ENCODE measurements around the gene NEDD4L. TPM values are rescaled to one million over a fixed set of nuclear protein-coding genes. Genes with fewer than 3 reads are reported as not detected.
"Not testable (repeated sequence)": the region's sequence is repeated elsewhere in the genome, so short reads cannot be mapped to it uniquely, and the experiment has no call there.

NEDD4L gene
- total and polyA plus RNA-seq, 8 donors = 45.0 to 113 (median 66.4) TPM

GRCh38 chr18:58431215-58431614, 387.2 kb downstream of the NEDD4L start:
- no peaks in the 10 kb centered on the region for H3K4me1 ChIP-seq
- WGBS, 2 donors = 73 to 75% methylated on average over 5 of the region's 5 CpGs
- TF ChIP-seq CTCF (IDR thresholded peaks at IDR 0.05) = no peak
- no peak for ATAC-seq
- no peaks in the 10 kb centered on the region for H3K27me3 ChIP-seq
- no peak for FAIRE-seq
- no peaks in the 10 kb centered on the region for H3K36me3 ChIP-seq
- H3K4me3 ChIP-seq = no peak overlapping the region
- no peak overlapping the region for H3K27ac ChIP-seq
- intact Hi-C loops (cut with DNase I) = no loop called here
- no peak for DNase-seq
- H3K9me3 ChIP-seq = no peaks in the 10 kb centered on the region

- ATAC-seq (no peak), DNase-seq (no peak), FAIRE-seq (no peak)
- H3K4me3 ChIP-seq = no peak overlapping the region
- no peaks in the 10 kb centered on the region for H3K36me3 ChIP-seq
- no peak for TF ChIP-seq CTCF (IDR thresholded peaks at IDR 0.05)
- no peaks in the 10 kb centered on the region for H3K4me1 ChIP-seq
- H3K27me3 ChIP-seq = no peaks in the 10 kb centered on the region
- H3K27ac ChIP-seq = no peak overlapping the region
- 65 to 72% methylated on average over 9 of the region's 9 CpGs for WGBS, 2 donors
- intact Hi-C loops (cut with DNase I) = no loop called here
- H3K9me3 ChIP-seq = no peaks in the 10 kb centered on the region
Observed at GRCh38 chr18:58432050-58432727, 388.2 kb downstream of the NEDD4L start.

- H3K27me3 ChIP-seq; ATAC-seq; H3K9me3 ChIP-seq; intact Hi-C loops (cut with DNase I); H3K27ac ChIP-seq; H3K4me1 ChIP-seq; DNase-seq; H3K36me3 ChIP-seq; FAIRE-seq; H3K4me3 ChIP-seq: not testable (repeated sequence)
- 75 to 85% methylated on average over 7 of the region's 7 CpGs for WGBS, 2 donors
Observed at GRCh38 chr18:58435221-58436005, 391.4 kb downstream of the NEDD4L start.

GRCh38 chr18:58438161-58438957, 394.3 kb downstream of the NEDD4L start:
- intact Hi-C loops (cut with DNase I) = no loop called here
- Histone ChIP-seq H3K4me3 (peak overlapping the region in 1 of 4 donors; percentile 22), H3K36me3 (no peaks in the 10 kb centered on the region), H3K27me3 (no peaks in the 10 kb centered on the region), H3K4me1 (no peaks in the 10 kb centered on the region), H3K27ac (peak overlapping the region in 1 of 4 donors; percentile 41), H3K9me3 (no peaks in the 10 kb centered on the region)
- DNase-seq = no peak
- FAIRE-seq = no peak
- ATAC-seq = peak in 3 of 4 donors; percentile 38 to 75 (median 55)
- WGBS, 2 donors = 45 to 49% methylated on average over 6 of the region's 6 CpGs
- no peak for TF ChIP-seq CTCF (IDR thresholded peaks at IDR 0.05)

- Histone ChIP-seq H3K27me3 (no peaks in the 10 kb centered on the region), H3K4me3 (peak overlapping the region in 1 of 4 donors; percentile 22)
- no peak for FAIRE-seq
Observed at GRCh38 chr18:58438958-58439300, 394.9 kb downstream of the NEDD4L start.

More at GRCh38 chr18:58438958-58439300, 394.9 kb downstream of the NEDD4L start:
- Histone ChIP-seq H3K9me3 (no peaks in the 10 kb centered on the region), H3K36me3 (no peaks in the 10 kb centered on the region), H3K4me1 (no peaks in the 10 kb centered on the region), H3K27ac (peak overlapping the region in 1 of 4 donors; percentile 41)
- DNase-seq (no peak), ATAC-seq (peak in 1 of 4 donors; percentile 26)
- intact Hi-C loops (cut with DNase I) = no loop called here
- 49 to 62% methylated on average over 3 of the region's 3 CpGs for whole genome bisulfite sequencing, 2 donors
- TF ChIP-seq CTCF (IDR thresholded peaks at IDR 0.05) = no peak

Measured in pancreas (tissue), 10 donors.